Heart left ventricle (tissue), 13 donors: ENCODE data around the gene BLOC1S4.
"Not testable (repeated sequence)": the region's sequence is repeated elsewhere in the genome, so short reads cannot be mapped to it uniquely, and the experiment has no call there.

Experiments used
- POLR2A ChIP-seq, 2 donors: fragments of 450-650 bp; IDR thresholded peaks; one replicate each; pipeline ENCODE4 v1.6.1; 2017; ENCODE audit warnings: antibody characterized with exemption in 2 of 2, mild to moderate bottlenecking in 2 of 2, moderate library complexity in 2 of 2
- TF ChIP-seq, protein P1 (sequence below), 12 donors: fragments of 200-600 bp; sonication (generic) in 4 of 12; IDR thresholded peaks; one replicate each; pipeline versions ENCODE4 v1.5.0 to v1.8.0; 2018 to 2022; ENCODE audit warnings: antibody characterized with exemption in 12 of 12, mild to moderate bottlenecking in 5 of 12
- donor health status: ischemic (EF 13 %, LVEDD 7.1; RV severe dilation, severe dysfunction).
- donor health status: DM: no; HTN: yes; CAD: no.
- donor health status: DM: no; HTN: no; CAD: no.
- donor health status: ischemic (EF 25% LVEDD 6.9; RV normal size, moderate dysfunction).
- donor health status: ischemic (EF 25% LVEDD 5.7; RV mildly dilated, moderate dysfunction).
- donor health status: ischemic (EF 35%, LVEDD 5.7; RV mildly dilated, moderate dysfunction).
- donor health status: nonischemic (EF 11% LVEDD 7.7; RV severe dilation, severe dysfunction).
- donor health status: DM: yes; HTN: yes; CAD: no.
- donor health status: PGD.
- donor health status: ischemic (EF 29% LVEDD 5.4; RV normal size, mild dysfunction).
- donor health status: nonischemic (EF 23%, LVEDD 6.1; RV moderate dilation, normal function).

DNA sequence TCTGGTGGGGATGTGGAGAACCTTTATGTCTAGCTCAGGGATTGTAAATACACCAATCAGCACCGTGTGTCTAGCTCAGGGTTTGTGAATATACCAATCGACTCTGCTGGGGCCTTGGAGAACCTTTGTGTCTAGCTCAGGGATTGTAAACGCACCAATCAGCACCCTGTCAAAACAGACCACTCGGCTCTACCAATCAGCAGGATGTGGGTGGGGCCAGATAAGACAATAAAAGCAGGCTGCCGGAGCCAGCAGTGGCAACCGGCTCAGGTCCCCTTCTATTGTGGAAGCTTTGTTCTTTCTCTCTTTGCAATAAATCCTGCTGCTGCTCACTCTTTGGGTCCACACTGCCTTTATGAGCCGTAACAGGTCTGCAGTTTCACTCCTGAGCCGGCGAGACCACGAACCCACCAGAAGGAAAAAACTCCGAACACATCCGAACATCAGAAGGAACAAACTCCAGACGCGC is 42.7 kb upstream of the BLOC1S4 start:
- TF ChIP-seq, protein P1, sequence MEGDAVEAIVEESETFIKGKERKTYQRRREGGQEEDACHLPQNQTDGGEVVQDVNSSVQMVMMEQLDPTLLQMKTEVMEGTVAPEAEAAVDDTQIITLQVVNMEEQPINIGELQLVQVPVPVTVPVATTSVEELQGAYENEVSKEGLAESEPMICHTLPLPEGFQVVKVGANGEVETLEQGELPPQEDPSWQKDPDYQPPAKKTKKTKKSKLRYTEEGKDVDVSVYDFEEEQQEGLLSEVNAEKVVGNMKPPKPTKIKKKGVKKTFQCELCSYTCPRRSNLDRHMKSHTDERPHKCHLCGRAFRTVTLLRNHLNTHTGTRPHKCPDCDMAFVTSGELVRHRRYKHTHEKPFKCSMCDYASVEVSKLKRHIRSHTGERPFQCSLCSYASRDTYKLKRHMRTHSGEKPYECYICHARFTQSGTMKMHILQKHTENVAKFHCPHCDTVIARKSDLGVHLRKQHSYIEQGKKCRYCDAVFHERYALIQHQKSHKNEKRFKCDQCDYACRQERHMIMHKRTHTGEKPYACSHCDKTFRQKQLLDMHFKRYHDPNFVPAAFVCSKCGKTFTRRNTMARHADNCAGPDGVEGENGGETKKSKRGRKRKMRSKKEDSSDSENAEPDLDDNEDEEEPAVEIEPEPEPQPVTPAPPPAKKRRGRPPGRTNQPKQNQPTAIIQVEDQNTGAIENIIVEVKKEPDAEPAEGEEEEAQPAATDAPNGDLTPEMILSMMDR (IDR thresholded peaks at IDR 0.05): not testable (repeated sequence)
- TF ChIP-seq POLR2A (IDR thresholded peaks at IDR 0.05): peak in 1 of 2 donors; percentile 33
